Trophoblast cell (in vitro differentiated cells and primary cell): ENCODE data around the gene AHI1.

Source experiments
- DNase-seq, 2 donors: peaks; one replicate each; pipeline ENCODE4 v3.0.0-alpha.2; 2016
- H2AFZ ChIP-seq: 2 replicates; pipeline ENCODE4 v1.6.1; 2013; ENCODE audit warnings: low read length, moderate library complexity, mild to moderate bottlenecking; ENCODE audit not compliant: insufficient read depth, poor library complexity
- H2AK5ac ChIP-seq: 2 replicates; pipeline ENCODE4 v1.6.1; 2013; ENCODE audit warnings: mild to moderate bottlenecking, low read length
- H2BK120ac ChIP-seq: 2 replicates; pipeline ENCODE4 v1.6.1; 2013; ENCODE audit warnings: low read length, mild to moderate bottlenecking, moderate library complexity; ENCODE audit not compliant: insufficient read depth, poor library complexity
- H2BK12ac ChIP-seq: 2 replicates; pipeline ENCODE4 v1.6.1; 2013; ENCODE audit warnings: mild to moderate bottlenecking, low read length, moderate library complexity
- H2BK5ac ChIP-seq: 2 replicates; pipeline ENCODE4 v1.6.1; 2013; ENCODE audit warnings: low read length, low read depth, moderate library complexity, mild to moderate bottlenecking; ENCODE audit not compliant: poor library complexity
- H3K14ac ChIP-seq: 2 replicates; pipeline ENCODE4 v1.6.1; 2013; ENCODE audit warnings: mild to moderate bottlenecking, low read length
- H3K18ac ChIP-seq: 2 replicates; pipeline ENCODE4 v1.6.1; 2013; ENCODE audit warnings: mild to moderate bottlenecking, low read length
- H3K23ac ChIP-seq: 2 replicates; pipeline ENCODE4 v1.6.1; 2013; ENCODE audit warnings: low read length
- H3K27ac ChIP-seq: 2 replicates; pipeline ENCODE4 v1.5.1; 2013; ENCODE audit warnings: low read depth, mild to moderate bottlenecking, inconsistent platforms, low read length, moderate library complexity
- H3K27me3 ChIP-seq: 2 replicates; pipeline ENCODE4 v1.6.1; 2013; ENCODE audit warnings: inconsistent platforms, mild to moderate bottlenecking, low read length, moderate library complexity; ENCODE audit not compliant: insufficient read depth
- H3K36me3 ChIP-seq, 2 experiments: 1 replicate in 1 of 2; 2 replicates in 1 of 2; pipeline ENCODE4 v1.6.1; 2013; ENCODE audit warnings: low read length in 2 of 2, mild to moderate bottlenecking in 2 of 2, moderate library complexity in 1 of 2; ENCODE audit not compliant: insufficient read depth in 2 of 2, control insufficient read depth in 1 of 2
- H3K4ac ChIP-seq: 2 replicates; pipeline ENCODE4 v1.6.1; 2013; ENCODE audit warnings: low read depth, mild to moderate bottlenecking, low read length, moderate library complexity
- H3K4me1 ChIP-seq, 2 experiments: 1 replicate in 1 of 2; 2 replicates in 1 of 2; pipeline ENCODE4 v1.6.1; 2013; ENCODE audit warnings: low read length in 2 of 2, mild to moderate bottlenecking in 2 of 2, moderate library complexity in 1 of 2; ENCODE audit not compliant: insufficient read depth in 2 of 2, control insufficient read depth in 1 of 2
- H3K4me2 ChIP-seq: 2 replicates; pipeline ENCODE4 v1.6.1; 2013; ENCODE audit warnings: inconsistent platforms, mild to moderate bottlenecking, low read length, moderate library complexity
- H3K4me3 ChIP-seq: 2 replicates; pipeline ENCODE4 v1.5.1; 2013; ENCODE audit warnings: mild to moderate bottlenecking, low read depth, low read length, inconsistent platforms
- H3K79me1 ChIP-seq: one replicate; pipeline ENCODE4 v1.6.1; 2013; ENCODE audit warnings: low read length
- H3K79me2 ChIP-seq: 2 replicates; pipeline ENCODE4 v1.6.1; 2013; ENCODE audit warnings: low read length, mild to moderate bottlenecking; ENCODE audit not compliant: control insufficient read depth, insufficient read depth, poor library complexity
- H3K9ac ChIP-seq: 2 replicates; pipeline ENCODE4 v1.6.1; 2013; ENCODE audit warnings: mild to moderate bottlenecking, low read length
- H3K9me3 ChIP-seq: 2 replicates; pipeline ENCODE4 v1.6.1; 2013; ENCODE audit warnings: low read depth, mild to moderate bottlenecking, control low read depth, inconsistent platforms, low read length; ENCODE audit not compliant: insufficient read depth
- H4K12ac ChIP-seq: 2 replicates; pipeline ENCODE4 v1.6.1; 2013; ENCODE audit warnings: low read depth, mild to moderate bottlenecking, low read length, moderate library complexity
- H4K8ac ChIP-seq: 2 replicates; pipeline ENCODE4 v1.6.1; 2013; ENCODE audit warnings: low read depth, mild to moderate bottlenecking, low read length, moderate library complexity
- H4K91ac ChIP-seq: one replicate; pipeline ENCODE4 v1.6.1; 2013; ENCODE audit warnings: low read depth, mild to moderate bottlenecking, low read length, moderate library complexity
- WGBS: extraction: QIAGEN DNeasy Blood & Tissue Kit; methylation state at CpG from one replicate; pipeline ENCODE4 v1.1.7; 2013; ENCODE audit warnings: missing lambda C conversion rate; ENCODE audit not compliant: insufficient read length, insufficient coverage; ENCODE audit errors: extremely low coverage; 5-methylcytosine and 5-hydroxymethylcytosine counted together

The AHI1 gene

DNA sequence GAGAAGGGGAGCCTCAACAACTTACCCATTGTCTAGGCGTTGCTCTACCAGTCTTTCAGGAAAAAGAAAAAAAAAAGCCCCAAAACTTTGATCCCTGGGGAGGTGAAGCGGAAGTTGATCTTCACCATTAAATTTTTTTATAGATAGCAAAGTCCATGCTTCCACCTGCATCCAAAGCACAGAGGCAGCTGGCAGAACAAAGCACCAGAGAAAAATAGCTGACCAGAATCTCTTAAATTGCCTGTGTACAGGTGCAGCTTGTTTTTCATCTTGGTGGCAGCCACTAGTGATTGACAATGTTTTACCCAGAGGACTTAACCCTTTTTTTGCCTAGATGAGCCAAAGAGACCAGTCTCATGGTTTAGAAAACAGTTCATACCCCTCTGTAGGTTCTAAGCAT is 230.5 kb downstream of the AHI1 start:
- Histone ChIP-seq H3K9me3 (no peaks in the 10 kb centered on the region), H3K79me1 (no peaks in the 10 kb centered on the region), H3K18ac (no peak overlapping the region), H3K9ac (no peak overlapping the region), H4K91ac (no peak overlapping the region), H3K79me2 (no peaks in the 10 kb centered on the region), H3K4me1 (peaks cover 2 to 5% of the 10 kb centered on the region in 2 experiments), H3K14ac (no peak overlapping the region), H2BK5ac (no peak overlapping the region), H2AFZ (no peak overlapping the region), H2AK5ac (no peak overlapping the region), H4K12ac (no peak overlapping the region), H3K4me3 (no peak overlapping the region), H3K23ac (no peak overlapping the region), H2BK120ac (no peak overlapping the region), H3K4me2 (no peak overlapping the region), H3K4ac (no peak overlapping the region), H2BK12ac (no peak overlapping the region), H3K36me3 (no peaks in the 10 kb centered on the region), H3K27me3 (no peaks in the 10 kb centered on the region), H3K27ac (no peak overlapping the region), H4K8ac (no peak overlapping the region)
- DNase-seq, result no peak
- WGBS, result no CpG with 5 or more reads among the region's 2 CpGs

DNA sequence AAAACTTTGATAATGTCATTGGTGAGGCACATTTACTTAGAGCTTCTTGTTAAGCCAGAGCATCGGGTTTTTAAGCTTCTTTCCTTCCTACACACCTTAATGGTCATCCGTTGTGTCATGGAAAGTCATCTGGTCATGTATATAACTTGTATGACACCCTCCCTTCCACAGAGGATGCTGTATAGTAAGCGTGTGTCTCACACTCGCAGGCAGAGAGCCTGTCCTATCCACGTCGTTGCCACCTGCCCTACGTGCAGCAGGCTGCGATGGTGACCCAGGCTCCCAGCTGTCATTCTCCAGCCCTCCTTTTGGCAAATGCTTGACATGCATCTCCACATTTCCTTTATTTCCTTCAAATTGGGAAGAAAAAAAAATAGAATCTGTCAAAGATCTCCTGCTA is 230.9 kb downstream of the AHI1 start:
- no peak overlapping the region for H4K12ac ChIP-seq
- H2BK5ac ChIP-seq, result no peak overlapping the region
- no peak overlapping the region for H3K4ac ChIP-seq
- H3K9me3 ChIP-seq, result no peaks in the 10 kb centered on the region
- DNase-seq, result no peak
- no peak overlapping the region for H3K9ac ChIP-seq
- no peak overlapping the region for H4K91ac ChIP-seq
- H2AK5ac ChIP-seq, result no peak overlapping the region
- H2BK120ac ChIP-seq, result no peak overlapping the region
- H3K4me2 ChIP-seq, result no peak overlapping the region
- H3K4me1 ChIP-seq, result peaks cover 2 to 5% of the 10 kb centered on the region in 2 experiments
- no peak overlapping the region for H3K23ac ChIP-seq
- no peak overlapping the region for H4K8ac ChIP-seq
- no peak overlapping the region for H3K18ac ChIP-seq
- H3K27me3 ChIP-seq, result no peaks in the 10 kb centered on the region
- no peak overlapping the region for H3K27ac ChIP-seq
- H2BK12ac ChIP-seq, result no peak overlapping the region
- H3K36me3 ChIP-seq, result no peaks in the 10 kb centered on the region
- WGBS, result no CpG with 5 or more reads among the region's 8 CpGs
- H3K79me2 ChIP-seq, result no peaks in the 10 kb centered on the region
- H3K79me1 ChIP-seq, result no peaks in the 10 kb centered on the region
- H3K14ac ChIP-seq, result no peak overlapping the region
- no peak overlapping the region for H2AFZ ChIP-seq
- no peak overlapping the region for H3K4me3 ChIP-seq

GRCh38 chr6:135265278-135265677 is 232.3 kb downstream of the AHI1 start:
- DNase-seq, result no peak
- no peak overlapping the region for H3K4me2 ChIP-seq
- H3K36me3 ChIP-seq, result no peaks in the 10 kb centered on the region
- no peak overlapping the region for H4K12ac ChIP-seq
- no peaks in the 10 kb centered on the region for H3K79me2 ChIP-seq
- H3K23ac ChIP-seq, result no peak overlapping the region
- no peak overlapping the region for H2AK5ac ChIP-seq
- H3K27ac ChIP-seq, result no peak overlapping the region
- no peaks in the 10 kb centered on the region for H3K9me3 ChIP-seq
- no peak overlapping the region for H2BK120ac ChIP-seq
- H3K79me1 ChIP-seq, result no peaks in the 10 kb centered on the region
- no peak overlapping the region for H2BK12ac ChIP-seq
- no peaks in the 10 kb centered on the region for H3K4me1 ChIP-seq
- WGBS, result no CpG with 5 or more reads among the region's 3 CpGs
- H2AFZ ChIP-seq, result no peak overlapping the region
- H4K91ac ChIP-seq, result no peak overlapping the region
- H3K27me3 ChIP-seq, result no peaks in the 10 kb centered on the region
- H3K14ac ChIP-seq, result no peak overlapping the region
- no peak overlapping the region for H3K18ac ChIP-seq
- no peak overlapping the region for H3K4ac ChIP-seq
- H3K4me3 ChIP-seq, result no peak overlapping the region
- H2BK5ac ChIP-seq, result no peak overlapping the region
- H4K8ac ChIP-seq, result no peak overlapping the region
- H3K9ac ChIP-seq, result no peak overlapping the region

DNA sequence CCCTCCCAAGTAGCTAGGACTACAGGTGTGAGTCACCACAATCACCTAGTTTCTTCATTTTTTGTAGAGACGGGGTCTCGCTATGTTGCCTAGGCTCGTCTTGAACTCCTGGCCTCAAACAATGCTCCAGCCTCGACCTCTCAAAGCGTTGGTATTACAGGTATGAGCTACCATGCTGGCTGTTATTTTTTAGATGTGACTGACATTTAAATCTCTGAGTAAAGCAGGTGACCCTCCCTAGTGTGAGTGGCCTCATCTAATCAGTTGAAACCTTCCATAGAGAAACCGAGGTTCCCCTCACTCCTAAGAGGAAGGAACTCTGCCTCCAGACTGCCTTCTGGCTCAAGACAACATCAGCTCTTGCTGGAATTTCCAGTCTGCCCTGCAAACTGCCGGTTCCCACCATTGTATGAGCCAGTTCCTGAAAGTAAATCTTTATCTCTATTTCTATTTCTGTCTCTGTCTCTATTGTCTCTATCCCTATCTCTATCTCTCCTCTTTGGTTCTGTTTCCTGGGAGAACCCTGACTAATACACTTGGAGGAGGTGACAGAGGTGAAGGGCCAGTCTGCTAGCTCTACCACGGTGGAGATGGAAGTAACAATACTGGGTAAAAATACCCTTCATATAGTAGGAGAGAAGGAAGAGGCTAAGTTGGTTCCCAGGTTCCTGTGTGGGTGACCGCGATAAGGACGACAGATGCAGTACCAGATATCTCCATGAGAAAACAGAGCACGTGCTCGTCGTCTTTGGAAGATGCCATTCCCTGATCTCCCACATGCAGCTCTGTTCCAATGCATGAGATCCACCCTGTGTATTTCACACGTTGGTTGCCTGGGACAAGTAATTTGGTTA is 235.4 kb downstream of the AHI1 start:
- H2BK120ac ChIP-seq, result no peak overlapping the region
- peaks cover 0 to 2% of the 10 kb centered on the region in 2 experiments for H3K4me1 ChIP-seq
- H4K8ac ChIP-seq, result no peak overlapping the region
- no peak overlapping the region for H4K91ac ChIP-seq
- peak; percentile 64 to 70 for DNase-seq
- H2AK5ac ChIP-seq, result no peak overlapping the region
- H3K9ac ChIP-seq, result no peak overlapping the region
- H3K18ac ChIP-seq, result no peak overlapping the region
- no peak overlapping the region for H3K14ac ChIP-seq
- H3K27me3 ChIP-seq, result no peaks in the 10 kb centered on the region
- no peak overlapping the region for H3K4me3 ChIP-seq
- H3K79me1 ChIP-seq, result no peaks in the 10 kb centered on the region
- no peak overlapping the region for H2BK5ac ChIP-seq
- WGBS, result no CpG with 5 or more reads among the region's 15 CpGs
- H4K12ac ChIP-seq, result no peak overlapping the region
- no peak overlapping the region for H3K23ac ChIP-seq
- H3K4me2 ChIP-seq, result no peak overlapping the region
- no peaks in the 10 kb centered on the region for H3K36me3 ChIP-seq
- H3K79me2 ChIP-seq, result no peaks in the 10 kb centered on the region
- H3K9me3 ChIP-seq, result no peaks in the 10 kb centered on the region
- no peak overlapping the region for H2BK12ac ChIP-seq
- no peak overlapping the region for H2AFZ ChIP-seq
- H3K4ac ChIP-seq, result no peak overlapping the region
- H3K27ac ChIP-seq, result no peak overlapping the region
